NCI-H1417 (cell line): ENCODE measurements around the gene PIK3R6.
"Not testable (repeated sequence)": the region's sequence is repeated elsewhere in the genome, so short reads cannot be mapped to it uniquely, and the experiment has no call there.

Source experiments
- DNase-seq, 3 experiments: peaks; one replicate each; lab custom pipeline; 2025; lab: John Stamatoyannopoulos, UW

Gene PIK3R6

DNA sequence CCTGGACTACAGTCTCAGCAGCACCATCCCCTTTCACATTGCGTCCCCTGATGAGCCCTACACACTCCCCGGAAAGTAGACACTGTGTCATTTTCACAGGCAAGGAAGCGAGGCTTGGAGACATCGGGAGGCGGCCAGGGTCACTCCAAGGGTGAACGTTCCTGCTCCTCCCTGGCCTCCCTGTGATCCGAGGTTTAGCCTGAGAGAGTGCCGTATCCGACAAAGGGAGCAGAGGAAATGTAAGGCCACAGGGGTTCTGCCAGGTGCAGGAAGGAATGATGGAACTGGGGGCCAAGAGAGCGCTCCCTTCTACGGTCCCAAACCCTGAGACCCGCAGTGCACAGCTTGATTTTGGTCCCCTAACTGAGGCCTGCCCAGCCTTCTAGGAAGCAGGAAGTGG lies 8.0 kb upstream of the PIK3R6 start:
- no peak for DNase-seq

DNA sequence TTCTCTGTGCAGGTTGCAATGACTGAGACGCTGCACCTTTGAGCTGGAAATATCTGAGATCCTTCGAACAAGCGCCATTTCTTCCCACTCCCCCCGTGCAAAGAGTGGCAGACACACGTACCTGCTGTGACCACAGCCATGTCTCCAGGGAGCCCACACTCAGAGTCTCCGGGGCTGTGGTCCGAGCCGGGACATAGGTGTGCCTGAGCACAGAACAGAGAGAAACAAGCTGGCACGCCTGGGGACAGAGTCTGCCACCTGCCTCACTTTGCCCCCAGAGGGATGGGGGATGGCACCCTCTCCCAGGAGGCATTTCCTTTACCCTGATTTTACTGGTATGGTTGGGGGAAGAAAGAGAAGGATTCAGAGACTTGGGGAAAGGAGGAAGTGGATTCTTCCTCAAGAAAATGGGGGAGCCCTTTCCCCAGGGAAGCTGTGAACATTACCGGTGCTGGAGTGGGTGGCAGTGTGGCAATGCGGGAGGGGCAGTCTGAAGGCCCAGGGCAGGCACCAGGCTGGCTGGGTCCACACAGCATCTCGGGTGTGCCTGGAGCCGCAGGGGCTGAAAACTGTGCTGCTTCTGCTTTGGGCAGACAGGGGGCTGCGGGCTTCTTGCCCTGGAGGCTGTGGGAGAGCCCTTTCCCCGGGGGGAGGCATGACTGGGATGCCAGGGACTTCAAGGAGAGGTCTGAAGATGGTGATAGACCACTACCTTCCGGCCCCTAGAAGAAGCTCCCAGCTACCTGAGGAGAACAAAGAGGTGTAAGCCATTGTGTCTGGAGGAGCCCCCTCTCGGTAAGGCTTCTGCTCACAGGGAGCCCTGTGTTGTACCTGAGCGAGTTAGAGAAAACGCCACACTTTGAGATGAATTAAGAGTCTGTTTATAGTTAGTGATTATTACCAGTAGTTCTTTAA lies 6.6 kb upstream of the PIK3R6 start:
- peak in 1 of 3 experiments; percentile 4 for DNase-seq

DNA sequence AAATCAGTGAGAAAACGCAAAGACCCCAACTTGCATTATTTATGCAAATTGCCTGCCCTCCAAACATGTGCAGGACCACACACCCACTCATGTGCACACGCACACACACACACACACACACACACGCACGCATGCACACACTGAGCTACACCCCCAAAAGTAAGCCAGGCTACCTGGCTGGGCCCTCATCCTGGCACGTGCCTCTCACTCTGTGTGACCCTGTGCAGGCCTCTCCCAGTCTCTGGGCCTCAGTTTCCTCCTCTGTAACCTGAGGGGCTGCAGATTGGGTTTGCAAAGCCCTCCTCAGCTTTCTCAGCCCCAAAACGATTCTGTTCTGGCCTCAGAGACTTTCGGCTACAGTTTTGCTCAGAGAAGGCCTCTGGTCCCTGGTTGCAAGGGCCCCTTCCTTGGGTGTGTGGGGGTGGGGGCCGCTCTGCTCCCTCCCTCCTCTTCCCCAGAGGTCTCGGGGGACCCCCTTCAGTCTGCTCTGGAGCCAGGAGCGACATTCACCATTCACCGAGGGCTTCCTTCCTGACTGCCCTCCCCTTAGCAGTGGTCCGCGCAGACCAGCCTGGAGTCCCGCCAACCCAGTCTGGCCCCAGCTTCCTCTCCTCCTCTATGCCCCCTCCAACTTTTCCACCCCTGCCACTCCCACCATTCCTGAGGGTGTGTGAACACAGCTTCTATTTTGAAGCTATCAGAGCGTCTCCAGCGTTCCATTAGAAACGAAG lies 5.4 kb upstream of the PIK3R6 start:
- no peak for DNase-seq

- DNase-seq, result no peak
Measured at GRCh38 chr17:8872036-8872704, 4.7 kb upstream of the PIK3R6 start.

GRCh38 chr17:8871081-8871581 lies 3.7 kb upstream of the PIK3R6 start:
- no peak for DNase-seq

DNA sequence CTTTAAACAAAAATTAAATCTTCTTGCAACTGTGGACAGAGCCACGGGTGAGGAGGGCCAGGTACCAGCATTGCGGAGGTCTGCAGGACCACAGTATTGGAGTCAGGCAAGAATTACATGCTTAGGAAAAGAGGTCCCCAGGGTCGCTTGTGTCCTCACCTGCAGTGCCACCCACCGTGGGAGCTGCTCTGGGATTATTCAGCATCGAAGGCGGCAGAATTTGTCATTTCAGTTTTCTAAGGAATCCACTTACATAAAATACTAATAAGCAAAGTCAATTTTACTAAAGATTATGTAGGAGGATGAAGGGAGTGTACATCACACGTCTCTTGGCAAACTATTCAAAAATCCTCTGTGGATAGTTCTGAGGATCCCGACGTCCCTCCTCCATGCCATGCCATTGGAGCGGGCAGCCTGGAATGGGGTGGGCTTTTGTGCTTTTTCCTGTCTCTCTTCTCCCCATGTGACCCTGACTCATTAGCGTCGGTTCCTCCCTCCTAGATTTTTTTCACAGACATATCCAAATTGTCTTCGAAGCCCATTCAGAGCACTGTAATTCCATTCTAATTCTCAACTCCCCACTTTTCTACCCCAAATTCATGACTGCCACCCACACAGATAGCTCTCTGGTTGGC lies 3.0 kb upstream of the PIK3R6 start:
- DNase-seq, result no peak

DNA sequence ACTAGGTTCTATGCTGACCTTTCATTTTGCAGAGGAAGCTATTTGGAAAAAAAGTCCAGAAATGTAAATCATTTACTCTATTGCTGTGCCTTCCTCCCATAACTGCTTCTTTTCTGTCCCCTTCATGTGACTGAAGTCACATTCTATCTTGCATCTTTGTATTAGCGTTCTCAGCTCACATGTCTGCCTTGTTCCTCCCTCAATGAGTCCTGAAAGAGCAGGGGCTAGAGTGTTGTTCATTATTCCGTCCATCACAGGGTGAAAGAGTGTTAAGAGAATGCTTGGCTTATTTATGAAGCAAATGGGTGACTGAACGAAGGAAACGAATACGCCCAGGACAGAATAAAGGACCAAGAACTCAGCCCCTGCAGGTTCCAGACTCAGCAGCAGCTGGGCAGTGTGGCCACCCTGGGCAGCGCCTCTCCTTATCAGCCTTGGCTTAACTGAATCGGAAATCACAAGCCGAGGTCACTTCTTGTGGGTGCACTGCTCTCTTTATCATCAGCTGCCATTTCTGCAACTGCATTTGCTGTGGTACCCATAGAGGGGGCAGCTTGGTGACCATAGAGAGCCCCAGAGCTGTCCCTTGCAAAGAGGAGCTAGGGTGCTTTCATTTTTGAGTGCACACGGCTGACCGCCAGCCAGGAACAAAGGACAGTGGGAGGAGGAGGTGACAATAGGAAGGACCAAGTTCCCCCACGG lies 1.8 kb upstream of the PIK3R6 start:
- no peak for DNase-seq

DNA sequence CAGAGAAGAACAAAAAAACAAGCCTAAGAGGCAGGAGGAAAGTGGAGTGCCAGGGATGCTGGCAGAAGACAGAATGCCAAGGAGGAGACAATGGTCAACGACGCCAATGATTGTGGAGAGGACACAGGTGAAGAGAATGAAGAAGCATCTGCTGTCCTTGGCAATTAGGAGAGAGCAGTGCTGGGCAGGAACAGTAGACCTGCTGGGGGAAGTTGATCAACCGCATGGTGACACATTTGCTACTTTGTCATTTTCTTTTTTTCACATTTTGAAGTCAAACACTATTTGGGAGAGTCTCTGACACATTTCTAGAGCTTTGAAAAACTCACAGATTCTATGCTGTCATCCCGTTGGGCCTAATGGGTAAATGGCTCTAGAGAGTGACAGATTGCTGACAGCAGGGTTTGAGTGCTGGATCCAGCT lies 1.1 kb upstream of the PIK3R6 start:
- no peak for DNase-seq

DNA sequence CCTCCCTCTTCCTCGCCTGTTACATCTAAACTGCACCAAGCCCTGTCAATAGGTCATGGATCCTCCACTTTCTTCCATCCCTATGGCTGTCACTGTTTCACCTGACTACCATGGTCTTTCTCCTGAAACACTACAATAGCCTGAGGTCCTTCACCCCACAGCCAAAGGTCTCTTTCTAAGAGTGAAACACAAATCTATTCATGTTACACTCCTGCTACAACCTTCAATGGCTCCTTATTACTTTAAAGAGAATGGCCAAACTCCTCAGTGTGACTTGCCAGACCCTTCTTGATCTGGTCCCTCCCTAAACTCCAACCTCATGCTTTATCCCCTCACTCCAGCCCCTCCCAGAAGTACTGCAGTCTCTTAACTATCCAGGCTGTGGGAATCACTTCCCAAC lies 618 bp upstream of the PIK3R6 start:
- DNase-seq, result no peak

DNA sequence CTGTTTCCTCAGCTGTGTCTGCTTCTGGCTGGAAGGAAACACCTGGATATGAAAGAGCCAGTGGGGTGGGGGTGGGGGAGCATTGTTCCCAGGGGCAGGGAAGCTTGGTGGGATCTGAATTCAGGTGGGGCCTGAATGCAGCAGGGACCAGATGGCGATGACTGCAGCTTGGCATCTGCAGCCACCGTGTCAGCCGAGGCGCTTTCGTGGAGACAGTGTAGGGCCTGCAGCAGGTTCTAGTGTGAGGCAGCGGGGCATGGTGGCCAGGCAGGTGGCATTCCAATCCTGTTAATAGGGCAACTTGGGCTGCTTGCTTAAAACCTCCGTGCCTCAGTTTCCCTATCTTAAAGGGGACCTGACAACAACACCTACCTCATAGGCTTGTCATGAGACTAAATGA lies 1.7 kb downstream of the PIK3R6 start:
- no peak for DNase-seq

- no peak for DNase-seq
Measured at GRCh38 chr17:8865385-8865784, 2.1 kb downstream of the PIK3R6 start.

- no peak for DNase-seq
Measured at GRCh38 chr17:8862213-8863056, 5.0 kb downstream of the PIK3R6 start.

DNA sequence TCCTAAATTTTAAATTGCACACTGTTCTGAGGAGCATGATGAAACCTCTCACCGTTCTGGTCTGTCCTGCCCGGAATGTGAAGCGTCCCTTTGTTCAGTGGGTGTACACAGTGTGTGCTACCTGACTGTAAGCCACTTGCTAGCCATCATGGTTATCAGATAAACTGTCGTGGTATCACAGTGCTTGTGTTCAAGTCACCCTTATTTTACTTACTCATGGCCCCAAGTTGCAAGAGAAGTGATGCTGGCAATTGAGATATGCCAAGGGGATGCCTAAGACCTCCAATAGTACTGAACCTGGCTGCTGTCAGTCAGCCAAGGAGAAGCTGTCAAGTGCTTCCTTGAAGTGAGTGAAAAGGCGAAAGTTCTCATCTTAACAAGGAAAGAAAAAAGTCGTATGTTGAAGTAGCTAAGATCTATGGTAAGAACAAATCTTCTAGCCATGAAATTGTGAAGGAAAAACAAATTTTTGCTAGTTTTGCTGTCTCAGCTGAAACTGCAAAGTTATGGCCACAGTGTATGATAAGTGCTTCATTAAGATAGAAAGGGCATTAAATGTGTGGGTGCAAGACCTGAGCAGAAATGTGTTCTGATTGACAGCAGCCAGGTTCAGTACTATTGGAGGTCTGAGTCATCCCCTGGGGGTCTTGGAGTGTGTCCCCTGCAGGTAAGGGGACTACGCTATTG lies 5.8 kb downstream of the PIK3R6 start:
- no peak for DNase-seq

DNA sequence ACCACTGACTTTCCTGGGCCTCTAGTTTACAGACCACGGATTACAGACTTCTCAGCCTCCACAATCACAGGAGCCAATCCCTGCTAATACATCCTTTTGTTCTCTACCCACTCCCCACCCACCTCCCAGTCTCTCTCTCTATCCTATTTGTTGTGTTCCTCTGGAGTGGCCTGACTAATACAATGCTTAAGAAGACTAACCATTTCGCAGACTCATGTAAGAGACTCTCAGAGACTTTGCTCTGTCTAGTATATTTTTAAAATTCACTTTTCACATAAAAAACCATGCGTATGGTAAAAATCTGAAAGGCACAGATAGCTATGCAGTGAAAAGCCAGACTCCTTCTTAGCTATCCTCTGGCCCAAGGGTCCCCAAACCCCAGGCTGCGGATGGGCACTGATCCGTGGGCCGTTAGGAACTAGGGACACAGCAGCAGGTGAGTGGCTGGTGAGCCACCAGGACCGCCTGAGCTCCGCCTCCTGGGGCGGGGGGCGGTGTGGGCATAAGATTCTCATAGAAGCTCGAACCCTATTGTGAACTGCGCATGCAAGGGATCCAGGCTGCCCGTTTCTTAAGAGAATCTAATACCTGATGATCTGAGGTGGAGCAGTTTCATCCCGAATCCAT lies 7.6 kb downstream of the PIK3R6 start:
- DNase-seq, result no peak

GRCh38 chr17:8859027-8859803 lies 8.3 kb downstream of the PIK3R6 start:
- no peak for DNase-seq

- DNase-seq, result peak in 1 of 3 experiments; percentile 4
Measured at GRCh38 chr17:8857919-8858318, 9.6 kb downstream of the PIK3R6 start.

DNA sequence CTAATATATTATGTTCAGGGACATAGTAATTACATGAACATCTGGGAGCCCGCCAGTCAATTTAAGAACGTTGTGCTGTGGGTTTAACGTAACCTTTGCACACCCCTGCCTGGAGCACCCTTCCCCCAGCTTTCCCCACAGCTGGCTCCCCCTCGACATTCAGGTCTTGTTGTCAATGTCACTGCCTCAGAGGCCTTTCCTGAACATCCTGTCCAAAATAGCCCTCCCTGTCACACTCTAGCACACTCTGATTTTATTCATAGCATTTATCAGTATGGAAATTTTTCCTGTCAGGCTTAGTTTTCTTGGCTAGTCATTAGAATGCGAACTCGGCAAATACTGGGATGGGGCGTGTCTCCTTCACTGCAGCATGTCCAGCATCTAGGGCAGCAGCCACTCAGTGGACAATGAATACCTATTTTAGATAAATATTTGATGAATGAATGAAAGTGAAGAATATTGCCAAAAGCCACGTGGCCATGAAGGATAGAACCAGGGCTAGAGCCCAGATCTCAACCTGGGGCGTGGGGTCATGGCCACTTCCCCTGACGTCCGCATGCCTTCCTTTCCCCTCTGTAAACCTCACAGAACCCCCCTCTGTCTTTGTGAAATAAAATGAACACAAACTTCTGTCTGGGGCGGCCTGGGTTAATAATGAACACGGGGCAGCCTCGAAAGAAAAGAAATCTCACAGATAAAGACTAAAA lies 10.5 kb downstream of the PIK3R6 start:
- no peak for DNase-seq

DNA sequence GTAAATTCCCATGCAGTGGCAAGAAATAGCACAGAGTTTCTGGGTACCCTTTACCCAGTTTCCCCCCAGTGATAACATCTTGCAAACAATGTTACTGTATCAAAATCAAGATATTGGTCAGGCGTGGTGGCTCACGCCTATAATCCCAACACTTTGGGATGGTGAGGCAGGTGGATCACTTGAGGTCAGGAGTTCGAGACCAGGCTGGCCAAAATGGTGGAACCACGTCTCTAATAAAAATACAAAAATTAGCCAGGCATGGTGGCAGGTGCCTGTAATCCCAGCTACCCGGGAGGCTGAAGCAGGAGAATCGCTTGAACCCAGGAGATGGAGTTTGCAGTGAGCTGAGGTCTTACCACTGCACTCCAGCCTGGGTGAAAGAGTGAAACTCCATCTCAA lies 11.3 kb downstream of the PIK3R6 start:
- not testable (repeated sequence) for DNase-seq
